CD4-positive, alpha-beta T cell (primary cell): ENCODE measurements around the gene MRAS. TPM values are rescaled to one million over a fixed set of nuclear protein-coding genes. Genes with fewer than 3 reads are reported as not detected.

Source experiments
- ATAC-seq: fragments of 200-7000 bp; cut with Tn5 transposase; one replicate; pipeline ENCODE4 v1.10.0; 2022; ENCODE audit warnings: mild to moderate bottlenecking; ENCODE audit not compliant: poor library complexity
- CTCF ChIA-PET: fragments of 350-600 bp; sonication (Branson Sonifier 250); formaldehyde crosslinking; loops from one replicate; lab custom pipeline; 2021; ENCODE audit warnings: antibody characterized with exemption, inconsistent platforms; lab: Charles Lee
- POLR2A ChIA-PET: fragments of 350-600 bp; sonication (Branson Sonifier 250); formaldehyde crosslinking; loops from one replicate; lab custom pipeline; 2021; ENCODE audit warnings: antibody characterized with exemption, inconsistent platforms; lab: Charles Lee
- DNase-seq, 14 experiments: peaks; one replicate each; pipeline ENCODE4 v3.0.0-alpha.2; 2013 to 2020; ENCODE audit warnings: mixed read lengths in 2 of 14
- H3K27ac ChIP-seq, 2 donors: one replicate each; pipeline versions ENCODE4 v1.5.1 to v1.7.0; 2013; ENCODE audit warnings: low read length in 2 of 2, low read depth in 1 of 2, mild to moderate bottlenecking in 1 of 2
- H3K27me3 ChIP-seq, 2 experiments: 1 replicate in 1 of 2; 2 replicates in 1 of 2; pipeline versions ENCODE4 v1.6.1 to v1.7.0; 2013; ENCODE audit warnings: low read length in 2 of 2, control low read depth in 1 of 2, mild to moderate bottlenecking in 1 of 2, moderate library complexity in 1 of 2; ENCODE audit not compliant: insufficient read depth in 2 of 2, control insufficient read depth in 1 of 2
- H3K36me3 ChIP-seq: one replicate; pipeline ENCODE4 v1.6.1; 2013; ENCODE audit warnings: low read length, control low read depth; ENCODE audit not compliant: insufficient read depth
- H3K4me1 ChIP-seq: one replicate; pipeline ENCODE4 v1.6.1; 2013; ENCODE audit warnings: low read length, control low read depth; ENCODE audit not compliant: insufficient read depth
- H3K4me3 ChIP-seq: one replicate; pipeline ENCODE4 v1.5.1; 2013; ENCODE audit warnings: mild to moderate bottlenecking, low read length, moderate library complexity
- H3K9me3 ChIP-seq, 2 experiments: 1 replicate in 1 of 2; 2 replicates in 1 of 2; pipeline versions ENCODE4 v1.6.1 to v1.7.0; 2013; ENCODE audit warnings: low read length in 2 of 2, mild to moderate bottlenecking in 2 of 2, control low read depth in 1 of 2, moderate library complexity in 1 of 2; ENCODE audit not compliant: control insufficient read depth in 1 of 2, insufficient read depth in 1 of 2
- H3K27ac Mint-ChIP-seq: one replicate; pipeline ENCODE4 v1.8.0; 2020; ENCODE audit warnings: mixed read lengths
- H3K27me3 Mint-ChIP-seq: one replicate; pipeline ENCODE4 v1.8.0; 2021; ENCODE audit warnings: mixed read lengths
- H3K36me3 Mint-ChIP-seq: one replicate; pipeline ENCODE4 v1.8.0; 2021; ENCODE audit warnings: low read depth, mixed read lengths
- H3K4me1 Mint-ChIP-seq: one replicate; pipeline ENCODE4 v1.8.0; 2021; ENCODE audit warnings: low read depth, mixed read lengths
- H3K4me3 Mint-ChIP-seq: one replicate; pipeline ENCODE4 v1.8.0; 2020; ENCODE audit warnings: mild to moderate bottlenecking, mixed read lengths
- H3K9me3 Mint-ChIP-seq: one replicate; pipeline ENCODE4 v1.8.0; 2020; ENCODE audit warnings: mixed read lengths
- CTCF ChIP-seq: fragments of 200-600 bp; IDR thresholded peaks from one replicate; pipeline ENCODE4 v1.8.0; 2022; ENCODE audit warnings: antibody characterized with exemption, mild to moderate bottlenecking
- intact Hi-C, 2 experiments: fragments of 100-400 bp; cut with DNase I in 1 of 2; cut with micrococcal nuclease in 1 of 2; formaldehyde crosslinking; loops; one replicate each; pipeline versions ENCODE4 v1.15.1 to v1.9.0; 2023 to 2025; cut with DNase I, micrococcal nuclease
- total RNA-seq, 174 experiments: library from RNA in 2 of 174; stranded (reverse) in 2 of 174; gene quantifications; one replicate each; pipeline ENCODE4 v1.2.3 and lab custom pipeline; 2021 to 2026

The MRAS gene
- total RNA-seq, 2 experiments from 2014 or later, result 0.45 to 0.47 TPM

- H3K27me3 Mint-ChIP-seq, result peaks cover 8% of the 10 kb centered on the region
- no peak overlapping the region for H3K27ac Mint-ChIP-seq
- Histone ChIP-seq H3K4me1 (no peaks in the 10 kb centered on the region), H3K27ac (no peak overlapping the region), H3K27me3 (no peaks in the 10 kb centered on the region), H3K36me3 (no peaks in the 10 kb centered on the region), H3K9me3 (no peaks in the 10 kb centered on the region), H3K4me3 (no peak overlapping the region)
- ChIA-PET POLR2A (no interaction called here), CTCF (no interaction called here)
- no peak for DNase-seq
- no peaks in the 10 kb centered on the region for H3K36me3 Mint-ChIP-seq
- no peak overlapping the region for H3K4me3 Mint-ChIP-seq
- intact Hi-C loops, result no loop called here
- no peak for ATAC-seq
- H3K9me3 Mint-ChIP-seq, result no peaks in the 10 kb centered on the region
- no peak for TF ChIP-seq CTCF
- no peaks in the 10 kb centered on the region for H3K4me1 Mint-ChIP-seq
Measured at GRCh38 chr3:138406606-138407005, 58.2 kb downstream of the MRAS start.

GRCh38 chr3:138407236-138407907, 59.0 kb downstream of the MRAS start:
- intact Hi-C loops, result no loop called here
- no peak for TF ChIP-seq CTCF
- Mint-ChIP-seq H3K4me3 (no peak overlapping the region), H3K36me3 (no peaks in the 10 kb centered on the region), H3K27me3 (peaks cover 8% of the 10 kb centered on the region), H3K4me1 (no peaks in the 10 kb centered on the region), H3K9me3 (no peaks in the 10 kb centered on the region), H3K27ac (no peak overlapping the region)
- Histone ChIP-seq H3K4me1 (no peaks in the 10 kb centered on the region), H3K4me3 (no peak overlapping the region), H3K27ac (no peak overlapping the region), H3K27me3 (no peaks in the 10 kb centered on the region), H3K9me3 (no peaks in the 10 kb centered on the region), H3K36me3 (no peaks in the 10 kb centered on the region)
- ChIA-PET CTCF (no interaction called here), POLR2A (no interaction called here)
- DNase-seq (no peak), ATAC-seq (no peak)

GRCh38 chr3:138408751-138409570, 60.6 kb downstream of the MRAS start:
- no peaks in the 10 kb centered on the region for H3K9me3 Mint-ChIP-seq
- no peaks in the 10 kb centered on the region for H3K36me3 Mint-ChIP-seq
- peaks cover 7% of the 10 kb centered on the region for H3K27me3 Mint-ChIP-seq
- no peak for DNase-seq
- Histone ChIP-seq H3K27me3 (no peaks in the 10 kb centered on the region), H3K4me3 (no peak overlapping the region), H3K9me3 (no peaks in the 10 kb centered on the region), H3K4me1 (no peaks in the 10 kb centered on the region), H3K36me3 (no peaks in the 10 kb centered on the region), H3K27ac (no peak overlapping the region)
- intact Hi-C loops, result no loop called here
- no peak for ATAC-seq
- H3K4me3 Mint-ChIP-seq, result no peak overlapping the region
- no peak overlapping the region for H3K27ac Mint-ChIP-seq
- ChIA-PET CTCF (interaction anchor here (1.0 kb wide), 1 partner anchor 9 kb away, joined by 5 read pairs; no protein-coding TSS in a partner anchor), POLR2A (no interaction called here)
- no peak for TF ChIP-seq CTCF
- no peaks in the 10 kb centered on the region for H3K4me1 Mint-ChIP-seq
